22Rv1 (cell line): Measurements from ENCODE around the gene HMGN5.

ENCODE experiments used
- H3K27ac ChIP-seq: fragments of 450-650 bp; 2 replicates; pipeline ENCODE4 v1.5.1; 2017
- ZFX ChIP-seq: fragments of 450-650 bp; IDR thresholded peaks from 2 replicates; pipeline ENCODE4 v1.6.1; 2017; ENCODE audit warnings: antibody characterized with exemption, borderline replicate concordance
- TF ChIP-seq, protein P1 (sequence below): fragments of 450-650 bp; IDR thresholded peaks from 2 replicates; pipeline ENCODE4 v1.5.1; 2017; ENCODE audit warnings: mild to moderate bottlenecking

HMGN5 gene

GRCh38 chrX:81229901-81230300 lies 28.2 kb upstream of the HMGN5 start:
- no peak overlapping the region for H3K27ac ChIP-seq
- no peak for TF ChIP-seq ZFX
- TF ChIP-seq, protein P1, sequence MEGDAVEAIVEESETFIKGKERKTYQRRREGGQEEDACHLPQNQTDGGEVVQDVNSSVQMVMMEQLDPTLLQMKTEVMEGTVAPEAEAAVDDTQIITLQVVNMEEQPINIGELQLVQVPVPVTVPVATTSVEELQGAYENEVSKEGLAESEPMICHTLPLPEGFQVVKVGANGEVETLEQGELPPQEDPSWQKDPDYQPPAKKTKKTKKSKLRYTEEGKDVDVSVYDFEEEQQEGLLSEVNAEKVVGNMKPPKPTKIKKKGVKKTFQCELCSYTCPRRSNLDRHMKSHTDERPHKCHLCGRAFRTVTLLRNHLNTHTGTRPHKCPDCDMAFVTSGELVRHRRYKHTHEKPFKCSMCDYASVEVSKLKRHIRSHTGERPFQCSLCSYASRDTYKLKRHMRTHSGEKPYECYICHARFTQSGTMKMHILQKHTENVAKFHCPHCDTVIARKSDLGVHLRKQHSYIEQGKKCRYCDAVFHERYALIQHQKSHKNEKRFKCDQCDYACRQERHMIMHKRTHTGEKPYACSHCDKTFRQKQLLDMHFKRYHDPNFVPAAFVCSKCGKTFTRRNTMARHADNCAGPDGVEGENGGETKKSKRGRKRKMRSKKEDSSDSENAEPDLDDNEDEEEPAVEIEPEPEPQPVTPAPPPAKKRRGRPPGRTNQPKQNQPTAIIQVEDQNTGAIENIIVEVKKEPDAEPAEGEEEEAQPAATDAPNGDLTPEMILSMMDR = no peak

GRCh38 chrX:81229229-81229628 lies 27.5 kb upstream of the HMGN5 start:
- no peak overlapping the region for H3K27ac ChIP-seq
- TF ChIP-seq, protein P1 = no peak
- no peak for TF ChIP-seq ZFX

- TF ChIP-seq, protein P1 = no peak
- no peak for TF ChIP-seq ZFX
- H3K27ac ChIP-seq = no peak overlapping the region
Measured at GRCh38 chrX:81215685-81216084, 14.0 kb upstream of the HMGN5 start.

- TF ChIP-seq, protein P1 = no peak
- no peak for TF ChIP-seq ZFX
- no peak overlapping the region for H3K27ac ChIP-seq
Measured at GRCh38 chrX:81208916-81209315, 7.2 kb upstream of the HMGN5 start.

DNA sequence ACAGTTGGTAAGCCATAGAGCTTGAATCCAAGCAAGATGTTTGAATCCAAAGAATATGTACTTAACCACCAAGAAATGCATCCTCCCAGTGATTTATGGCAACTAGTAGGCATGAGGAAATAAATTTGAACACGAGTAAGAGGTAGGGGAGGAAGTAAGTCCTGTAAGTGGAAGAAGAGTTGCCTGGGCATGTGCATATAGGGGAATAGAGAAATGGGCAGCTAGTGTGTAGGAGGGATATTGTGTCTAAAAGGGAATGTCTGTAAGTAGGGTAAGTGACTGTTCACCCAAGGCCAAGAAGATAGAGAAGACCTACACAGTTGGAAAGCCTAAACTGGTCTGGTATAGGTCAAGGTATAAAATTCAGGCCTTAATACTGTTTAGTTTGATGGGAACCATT lies 4.8 kb upstream of the HMGN5 start:
- no peak overlapping the region for H3K27ac ChIP-seq
- TF ChIP-seq ZFX = no peak
- TF ChIP-seq, protein P1 = no peak

- no peak overlapping the region for H3K27ac ChIP-seq
Measured at GRCh38 chrX:81205551-81205950, 3.8 kb upstream of the HMGN5 start.

DNA sequence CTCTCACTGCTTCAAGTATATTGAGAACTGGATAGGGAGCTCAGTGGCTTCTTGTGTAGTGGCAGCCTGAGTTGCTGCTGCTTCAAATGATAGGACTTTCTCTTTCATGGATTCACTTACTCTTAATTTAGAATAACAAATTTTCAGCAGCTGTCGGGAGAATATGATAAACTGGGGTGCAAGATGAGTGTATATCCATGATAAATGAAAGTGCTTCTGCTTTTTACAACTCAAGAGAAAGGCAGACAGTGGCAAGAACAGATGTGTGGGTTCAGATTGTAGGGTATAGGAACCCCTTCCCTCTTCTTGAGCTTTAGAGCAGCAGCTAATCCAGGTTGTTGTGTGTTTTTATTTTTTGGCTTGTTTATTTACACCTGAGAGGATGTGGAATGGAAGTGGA lies 1.2 kb upstream of the HMGN5 start:
- no peak overlapping the region for H3K27ac ChIP-seq

More at GRCh38 chrX:81205551-81205950, 3.8 kb upstream of the HMGN5 start:
- TF ChIP-seq ZFX = no peak
- TF ChIP-seq, protein P1 = no peak

More for the DNA sequence above, 1.2 kb upstream of the HMGN5 start:
- no peak for TF ChIP-seq ZFX
- TF ChIP-seq, protein P1 = no peak
